IMR-90 (cell line): ENCODE measurements around the gene BCAS2. TPM values are rescaled to one million over a fixed set of nuclear protein-coding genes. Genes with fewer than 3 reads are reported as not detected.

ENCODE experiments used
- ATAC-seq: fragments of 200-7000 bp; cut with Tn5 transposase; 2 replicates; pipeline ENCODE4 v1.9.1; 2020; ENCODE audit warnings: low read depth, mild to moderate bottlenecking, moderate library complexity
- BruUV-seq: library from RNA; stranded (reverse); fragments of 400-500 nt; replicated peaks from 2 replicates; lab custom pipeline; 2021; lab: Mats Ljungman, UMichigan
- CTCF ChIA-PET: fragments of 300-600 bp; formaldehyde crosslinking; extraction: SDS; loops from one replicate; lab custom pipeline; 2021; ENCODE audit warnings: antibody characterized with exemption; lab: Yijun Ruan, JAX
- POLR2A ChIA-PET: fragments of 300-600 bp; sonication (Branson Sonifier 250); formaldehyde crosslinking; loops from one replicate; lab custom pipeline; 2022; ENCODE audit warnings: antibody characterized with exemption; ENCODE audit not compliant: unreplicated experiment; lab: Charles Lee
- DNase-seq: peaks from one replicate; pipeline ENCODE4 v3.0.0; 2013
- H2AFZ ChIP-seq: replicated peaks from 2 replicates; pipeline ENCODE3; 2013; ENCODE audit warnings: low read length, mild to moderate bottlenecking; ENCODE audit not compliant: poor library complexity
- H2AK5ac ChIP-seq: 2 replicates; pipeline ENCODE4 v1.6.1; 2013; ENCODE audit warnings: low read depth, low read length, inconsistent platforms
- H2AK9ac ChIP-seq: replicated peaks from 2 replicates; pipeline ENCODE3; 2013; ENCODE audit warnings: mild to moderate bottlenecking, low read depth, low read length, moderate library complexity; ENCODE audit not compliant: poor library complexity
- H2BK120ac ChIP-seq: 2 replicates; pipeline ENCODE4 v1.6.1; 2013; ENCODE audit warnings: low read depth, low read length, inconsistent platforms
- H2BK15ac ChIP-seq: 3 replicates; pipeline ENCODE4 v1.6.1; 2013; ENCODE audit warnings: low read depth, low read length, inconsistent platforms
- H2BK20ac ChIP-seq: 2 replicates; pipeline ENCODE4 v1.6.1; 2013; ENCODE audit warnings: low read depth, mild to moderate bottlenecking, inconsistent platforms, low read length, moderate library complexity
- H2BK5ac ChIP-seq: 2 replicates; pipeline ENCODE4 v1.6.1; 2013; ENCODE audit warnings: mild to moderate bottlenecking, low read depth, low read length, inconsistent platforms; ENCODE audit not compliant: poor library complexity, severe bottlenecking
- H3K14ac ChIP-seq: replicated peaks from 2 replicates; pipeline ENCODE4 v1.6.1; 2013; ENCODE audit warnings: low read depth, low read length, inconsistent platforms
- H3K18ac ChIP-seq: 2 replicates; pipeline ENCODE4 v1.6.1; 2013; ENCODE audit warnings: low read depth, low read length, control low read depth
- H3K23ac ChIP-seq: 2 replicates; pipeline ENCODE4 v1.6.1; 2013; ENCODE audit warnings: low read depth, low read length, inconsistent platforms
- H3K27ac ChIP-seq: 2 replicates; pipeline ENCODE4 v1.5.1; 2013; ENCODE audit warnings: mild to moderate bottlenecking, control low read depth, low read length; ENCODE audit not compliant: insufficient read depth
- H3K27me3 ChIP-seq: 2 replicates; pipeline ENCODE4 v1.6.1; 2013; ENCODE audit warnings: low read length; ENCODE audit not compliant: control insufficient read depth, insufficient read depth
- H3K36me3 ChIP-seq: 2 replicates; pipeline ENCODE4 v1.6.1; 2013; ENCODE audit warnings: low read length, mixed read lengths; ENCODE audit not compliant: control insufficient read depth, insufficient read depth
- H3K4ac ChIP-seq: 2 replicates; pipeline ENCODE4 v1.6.1; 2013; ENCODE audit warnings: low read depth, low read length, inconsistent platforms
- H3K4me1 ChIP-seq: 2 replicates; pipeline ENCODE4 v1.6.1; 2013; ENCODE audit warnings: low read length, mixed read lengths; ENCODE audit not compliant: control insufficient read depth, insufficient read depth
- H3K4me2 ChIP-seq: 2 replicates; pipeline ENCODE4 v1.6.1; 2013; ENCODE audit warnings: low read depth, mild to moderate bottlenecking, control low read depth, low read length, moderate library complexity
- H3K4me3 ChIP-seq: 2 replicates; pipeline ENCODE4 v1.5.1; 2013; ENCODE audit warnings: low read depth, mild to moderate bottlenecking, control low read depth, low read length, moderate library complexity; ENCODE audit not compliant: insufficient read depth
- H3K56ac ChIP-seq: 2 replicates; pipeline ENCODE4 v1.6.1; 2013; ENCODE audit warnings: low read length, inconsistent platforms; ENCODE audit not compliant: insufficient read depth; ENCODE audit errors: extremely low read depth
- H3K79me1 ChIP-seq, 2 experiments: 2 replicates each; pipeline ENCODE4 v1.6.1; 2013; ENCODE audit warnings: low read length in 2 of 2, inconsistent platforms in 1 of 2, low read depth in 1 of 2
- H3K9ac ChIP-seq: 2 replicates; pipeline ENCODE4 v1.6.1; 2013; ENCODE audit warnings: low read depth, low read length, control low read depth
- H3K9me1 ChIP-seq: 2 replicates; pipeline ENCODE4 v1.6.1; 2013; ENCODE audit warnings: low read length, inconsistent platforms; ENCODE audit not compliant: insufficient read depth
- H3K9me3 ChIP-seq: 2 replicates; pipeline ENCODE4 v1.6.1; 2013; ENCODE audit warnings: low read length; ENCODE audit not compliant: control insufficient read depth, insufficient read depth
- H4K20me1 ChIP-seq: 2 replicates; pipeline ENCODE4 v1.6.1; 2013; ENCODE audit warnings: low read length, inconsistent platforms; ENCODE audit not compliant: insufficient read depth
- H4K5ac ChIP-seq: 2 replicates; pipeline ENCODE4 v1.6.1; 2013; ENCODE audit warnings: mild to moderate bottlenecking, low read depth, low read length, control low read depth
- H4K8ac ChIP-seq, 2 experiments: 2 replicates each; pipeline ENCODE4 v1.6.1; 2013; ENCODE audit warnings: low read depth in 2 of 2, low read length in 2 of 2, control low read depth in 1 of 2, inconsistent platforms in 1 of 2
- H4K91ac ChIP-seq: 2 replicates; pipeline ENCODE4 v1.6.1; 2013; ENCODE audit warnings: low read depth, low read length, inconsistent platforms; ENCODE audit not compliant: insufficient read depth
- BHLHE40 ChIP-seq: fragments of 150-350 bp; IDR thresholded peaks from 2 replicates; pipeline ENCODE4 v1.6.1; 2016; ENCODE audit warnings: mild to moderate bottlenecking, low read depth, low read length
- CEBPB ChIP-seq: IDR thresholded peaks from 2 replicates; pipeline ENCODE4 v1.6.1; 2012; ENCODE audit warnings: low read depth, low read length, improper control_type of control experiment
- CHD1 ChIP-seq: IDR thresholded peaks from 2 replicates; pipeline ENCODE4 v1.6.1; 2012; ENCODE audit warnings: low read depth, low read length, improper control_type of control experiment
- CTCF ChIP-seq: conservative IDR thresholded peaks from 2 replicates; pipeline ENCODE4 v1.5.1; 2012; ENCODE audit warnings: mild to moderate bottlenecking, low read depth, low read length, improper control_type of control experiment
- ELK1 ChIP-seq: fragments of 150-350 bp; IDR thresholded peaks from 2 replicates; pipeline ENCODE4 v1.6.1; 2016; ENCODE audit warnings: low read depth, mild to moderate bottlenecking, low read length, moderate library complexity, borderline replicate concordance
- FOS ChIP-seq: fragments of 150-350 bp; IDR thresholded peaks from 2 replicates; pipeline ENCODE4 v1.6.1; 2016; ENCODE audit warnings: low read depth, low read length
- MAFK ChIP-seq: IDR thresholded peaks from 2 replicates; pipeline ENCODE4 v1.6.1; 2012; ENCODE audit warnings: low read depth, low read length, improper control_type of control experiment
- MAZ ChIP-seq: IDR thresholded peaks from 2 replicates; pipeline ENCODE4 v1.6.1; 2012; ENCODE audit warnings: low read depth, mild to moderate bottlenecking, low read length, improper control_type of control experiment, moderate library complexity, borderline replicate concordance
- MXI1 ChIP-seq: IDR thresholded peaks from 2 replicates; pipeline ENCODE4 v1.6.1; 2012; ENCODE audit warnings: low read depth, mild to moderate bottlenecking, low read length, moderate library complexity, borderline replicate concordance
- NFE2L2 ChIP-seq: fragments of 150-350 bp; IDR thresholded peaks from 2 replicates; pipeline ENCODE4 v1.6.1; 2016; ENCODE audit warnings: low read depth, mild to moderate bottlenecking, low read length
- POLR2A ChIP-seq: IDR thresholded peaks from 2 replicates; pipeline ENCODE4 v1.6.1; 2012; ENCODE audit warnings: mild to moderate bottlenecking, low read depth, low read length
- RAD21 ChIP-seq: IDR thresholded peaks from 2 replicates; pipeline ENCODE4 v1.6.1; 2012; ENCODE audit warnings: low read length, improper control_type of control experiment
- RCOR1 ChIP-seq: IDR thresholded peaks from 2 replicates; pipeline ENCODE4 v1.6.1; 2012; ENCODE audit warnings: mild to moderate bottlenecking, low read length, improper control_type of control experiment; ENCODE audit not compliant: insufficient replicate concordance
- RFX5 ChIP-seq: IDR thresholded peaks from 2 replicates; pipeline ENCODE4 v1.8.0; 2012; ENCODE audit warnings: low read depth, mild to moderate bottlenecking, low read length, moderate library complexity
- SMC3 ChIP-seq: fragments of 150-350 bp; IDR thresholded peaks from 2 replicates; pipeline ENCODE4 v1.6.1; 2016; ENCODE audit warnings: low read depth, mild to moderate bottlenecking, antibody characterized with exemption, low read length, moderate library complexity
- USF2 ChIP-seq: fragments of 150-350 bp; IDR thresholded peaks from 2 replicates; pipeline ENCODE4 v1.6.1; 2017; ENCODE audit warnings: mild to moderate bottlenecking, antibody characterized with exemption, low read length, low read depth
- WGBS, 2 experiments: methylation state at CpG; one replicate each; pipeline versions ENCODE4 v1.1.5 to v1.1.7; 2013; ENCODE audit warnings: missing lambda C conversion rate in 2 of 2; ENCODE audit not compliant: insufficient read length in 1 of 2; ENCODE audit errors: extremely low coverage in 2 of 2; 5-methylcytosine and 5-hydroxymethylcytosine counted together
- dilution Hi-C: fragments of 300-500 bp; cut with HindIII; formaldehyde crosslinking; loops from one replicate; pipeline ENCODE4 v1.14.3; 2018; ENCODE audit warnings: low sequenced_read_pairs; ENCODE audit not compliant: unreplicated experiment
- in situ Hi-C: fragments of 300-500 bp; cut with MboI; formaldehyde crosslinking; loops from 3 replicates; pipeline ENCODE4 v1.14.3; 2019; ENCODE audit warnings: low sequenced_read_pairs, inconsistent platforms, mixed read lengths
- intact Hi-C: fragments of 100-400 bp; cut with micrococcal nuclease; formaldehyde crosslinking; loops from 2 replicates; pipeline ENCODE4 v1.10.0; 2022
- polyA plus RNA-seq, 3 experiments: library from polyadenylated mRNA; depleted of rRNA; stranded (reverse); fragments of >200 nt; gene quantifications; 2 replicates each; pipeline ENCODE4 v1.2.3, GENCODE V29; 2012; ENCODE audit warnings: low replicate concordance in 1 of 3
- total RNA-seq: library from RNA; depleted of rRNA; stranded (reverse); fragments of >200 nt; gene quantifications from 2 replicates; pipeline ENCODE4 v1.2.3, GENCODE V29; 2012

Gene BCAS2
- total and polyA plus RNA-seq, 2 of the 4 experiments (the other 2 are of a cell fraction), result 15.4 to 23.1 TPM

GRCh38 chr1:114531094-114531493 lies 50.3 kb downstream of the BCAS2 start:
- no CpG with 5 or more reads among the region's 1 CpG for WGBS, 2 experiments
- no peaks in the 10 kb centered on the region for H3K36me3 ChIP-seq
- H2BK20ac ChIP-seq, result no peak overlapping the region
- H4K91ac ChIP-seq, result no peak overlapping the region
- no peak overlapping the region for H3K27ac ChIP-seq
- H3K23ac ChIP-seq, result no peak overlapping the region
- no peak overlapping the region for H3K4me2 ChIP-seq
- ATAC-seq, result no peak
- no peak overlapping the region for H3K4me3 ChIP-seq
- dilution Hi-C loops (no loop called here), in situ Hi-C loops (no loop called here), intact Hi-C loops (no loop called here)
- H4K8ac ChIP-seq, result no peak overlapping the region
- H2AK5ac ChIP-seq, result no peak overlapping the region
- no peaks in the 10 kb centered on the region; the same call in 1 of the 2 replicates for H3K9me1 ChIP-seq
- BruUV-seq, result no TSS peak
- no peak overlapping the region for H3K56ac ChIP-seq
- no peak overlapping the region for H3K4ac ChIP-seq
- no peak overlapping the region for H2AK9ac ChIP-seq
- POLR2A ChIA-PET, result no interaction called here
- CTCF ChIA-PET, result no interaction called here
- H2BK120ac ChIP-seq, result no peak overlapping the region
- peaks cover 2% of the 10 kb centered on the region; the same call in 1 of the 2 replicates for H3K27me3 ChIP-seq
- H3K9ac ChIP-seq, result no peak overlapping the region
- no peak for DNase-seq
- H4K20me1 ChIP-seq, result no peaks in the 10 kb centered on the region
- H3K79me1 ChIP-seq, result no peaks in the 10 kb centered on the region
- H3K9me3 ChIP-seq, result no peaks in the 10 kb centered on the region
- no peaks in the 10 kb centered on the region for H3K4me1 ChIP-seq
- TF ChIP-seq BHLHE40, result no peak
- no peak for TF ChIP-seq USF2
- no peak for TF ChIP-seq MAZ
- no peak for TF ChIP-seq RAD21
- no peak for TF ChIP-seq SMC3
- TF ChIP-seq RCOR1, result no peak
- TF ChIP-seq POLR2A, result no peak
- no peak for TF ChIP-seq CTCF
- no peak for TF ChIP-seq ELK1
- no peak for TF ChIP-seq MXI1
- no peak for TF ChIP-seq MAFK
- TF ChIP-seq RFX5, result no peak
- no peak for TF ChIP-seq CEBPB
- no peak for TF ChIP-seq CHD1
- no peak for TF ChIP-seq NFE2L2
- no peak for TF ChIP-seq FOS
- no peak overlapping the region for H3K18ac ChIP-seq
- H3K14ac ChIP-seq, result no peak overlapping the region
- H2BK5ac ChIP-seq, result no peak overlapping the region
- H4K5ac ChIP-seq, result no peak overlapping the region
- no peak overlapping the region for H2BK15ac ChIP-seq
- H2AFZ ChIP-seq, result no peak overlapping the region
